ENCODE results near the gene CEACAM16. TPM values are rescaled to one million over a fixed set of nuclear protein-coding genes. Genes with fewer than 3 reads are reported as not detected.

Gene CEACAM16
- total and polyA plus RNA-seq, 9 of the 15 experiments (the other 6 are each of a cell fraction or from before 2014, with no cell fraction given): not detected

DNA sequence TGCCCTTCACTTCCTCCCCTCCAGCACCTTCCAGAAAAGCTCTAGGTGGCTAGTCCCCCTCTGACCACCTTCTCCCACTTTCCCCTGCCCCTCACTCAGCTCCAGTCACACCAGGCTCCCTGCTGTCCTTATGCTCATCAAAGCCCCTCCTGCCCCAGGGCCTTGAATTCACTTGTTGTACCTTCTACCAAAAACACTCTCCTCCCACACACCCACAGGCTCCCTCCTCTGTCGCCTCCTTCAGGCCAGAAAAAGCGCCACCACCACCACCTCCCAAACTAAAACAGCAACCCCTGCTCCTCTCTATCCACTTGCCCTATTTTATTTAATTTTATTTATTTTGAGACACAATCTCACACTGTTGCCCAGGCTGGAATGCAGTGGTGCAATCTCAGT lies 4.8 kb upstream of the CEACAM16 start (continued):
- TF ChIP-seq GABPB2 (CRISPR knock-in tag; conservative IDR thresholded peaks at IDR 0.05) (no peak), ZNF239 (CRISPR knock-in tag; IDR thresholded peaks at IDR 0.05) (no peak), ZNF696 (CRISPR knock-in tag; conservative IDR thresholded peaks at IDR 0.05) (no peak), CREB1 (IDR thresholded peaks at IDR 0.05) (no peak), CREB1 (CRISPR knock-in tag; IDR thresholded peaks at IDR 0.05) (no peak), THRAP3 (IDR thresholded peaks at IDR 0.05; ENCODE audit: borderline replicate concordance) (no peak), XRCC4 (IDR thresholded peaks at IDR 0.05; ENCODE audit: extremely low read depth, insufficient read depth, insufficient read length) (no peak), MAZ (CRISPR knock-in tag; conservative IDR thresholded peaks at IDR 0.05 in 1 of 2, IDR thresholded peaks at IDR 0.05 in 1 of 2) (0 out of 4 replicates have a peak, but pooled peaks of 1 of the 2 experiments have one; percentile 24), POLR3G (IDR thresholded peaks at IDR 0.05; ENCODE audit: extremely low read depth, insufficient read length, insufficient replicate concordance) (no peak), ARID1B (IDR thresholded peaks at IDR 0.05) (peak; percentile 41; the same call in 1 of the 2 replicates), FUS (optimal IDR thresholded peaks at IDR 0.05; ENCODE audit: low read depth, low read length) (no peak), RBM17 (IDR thresholded peaks at IDR 0.05; ENCODE audit: borderline replicate concordance, low read depth, low read length) (no peak)
- TF ChIP-seq, protein P1, sequence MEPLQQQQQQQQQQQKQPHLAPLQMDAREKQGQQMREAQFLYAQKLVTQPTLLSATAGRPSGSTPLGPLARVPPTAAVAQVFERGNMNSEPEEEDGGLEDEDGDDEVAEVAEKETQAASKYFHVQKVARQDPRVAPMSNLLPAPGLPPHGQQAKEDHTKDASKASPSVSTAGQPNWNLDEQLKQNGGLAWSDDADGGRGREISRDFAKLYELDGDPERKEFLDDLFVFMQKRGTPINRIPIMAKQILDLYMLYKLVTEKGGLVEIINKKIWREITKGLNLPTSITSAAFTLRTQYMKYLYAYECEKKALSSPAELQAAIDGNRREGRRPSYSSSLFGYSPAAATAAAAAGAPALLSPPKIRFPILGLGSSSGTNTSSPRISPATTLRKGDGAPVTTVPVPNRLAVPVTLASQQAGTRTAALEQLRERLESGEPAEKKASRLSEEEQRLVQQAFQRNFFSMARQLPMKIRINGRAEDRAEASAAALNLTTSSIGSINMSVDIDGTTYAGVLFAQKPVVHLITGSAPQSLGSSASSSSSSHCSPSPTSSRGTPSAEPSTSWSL (CRISPR knock-in tag; IDR thresholded peaks at IDR 0.05; ENCODE audit: borderline replicate concordance): no peak
- TF ChIP-seq, protein P2, sequence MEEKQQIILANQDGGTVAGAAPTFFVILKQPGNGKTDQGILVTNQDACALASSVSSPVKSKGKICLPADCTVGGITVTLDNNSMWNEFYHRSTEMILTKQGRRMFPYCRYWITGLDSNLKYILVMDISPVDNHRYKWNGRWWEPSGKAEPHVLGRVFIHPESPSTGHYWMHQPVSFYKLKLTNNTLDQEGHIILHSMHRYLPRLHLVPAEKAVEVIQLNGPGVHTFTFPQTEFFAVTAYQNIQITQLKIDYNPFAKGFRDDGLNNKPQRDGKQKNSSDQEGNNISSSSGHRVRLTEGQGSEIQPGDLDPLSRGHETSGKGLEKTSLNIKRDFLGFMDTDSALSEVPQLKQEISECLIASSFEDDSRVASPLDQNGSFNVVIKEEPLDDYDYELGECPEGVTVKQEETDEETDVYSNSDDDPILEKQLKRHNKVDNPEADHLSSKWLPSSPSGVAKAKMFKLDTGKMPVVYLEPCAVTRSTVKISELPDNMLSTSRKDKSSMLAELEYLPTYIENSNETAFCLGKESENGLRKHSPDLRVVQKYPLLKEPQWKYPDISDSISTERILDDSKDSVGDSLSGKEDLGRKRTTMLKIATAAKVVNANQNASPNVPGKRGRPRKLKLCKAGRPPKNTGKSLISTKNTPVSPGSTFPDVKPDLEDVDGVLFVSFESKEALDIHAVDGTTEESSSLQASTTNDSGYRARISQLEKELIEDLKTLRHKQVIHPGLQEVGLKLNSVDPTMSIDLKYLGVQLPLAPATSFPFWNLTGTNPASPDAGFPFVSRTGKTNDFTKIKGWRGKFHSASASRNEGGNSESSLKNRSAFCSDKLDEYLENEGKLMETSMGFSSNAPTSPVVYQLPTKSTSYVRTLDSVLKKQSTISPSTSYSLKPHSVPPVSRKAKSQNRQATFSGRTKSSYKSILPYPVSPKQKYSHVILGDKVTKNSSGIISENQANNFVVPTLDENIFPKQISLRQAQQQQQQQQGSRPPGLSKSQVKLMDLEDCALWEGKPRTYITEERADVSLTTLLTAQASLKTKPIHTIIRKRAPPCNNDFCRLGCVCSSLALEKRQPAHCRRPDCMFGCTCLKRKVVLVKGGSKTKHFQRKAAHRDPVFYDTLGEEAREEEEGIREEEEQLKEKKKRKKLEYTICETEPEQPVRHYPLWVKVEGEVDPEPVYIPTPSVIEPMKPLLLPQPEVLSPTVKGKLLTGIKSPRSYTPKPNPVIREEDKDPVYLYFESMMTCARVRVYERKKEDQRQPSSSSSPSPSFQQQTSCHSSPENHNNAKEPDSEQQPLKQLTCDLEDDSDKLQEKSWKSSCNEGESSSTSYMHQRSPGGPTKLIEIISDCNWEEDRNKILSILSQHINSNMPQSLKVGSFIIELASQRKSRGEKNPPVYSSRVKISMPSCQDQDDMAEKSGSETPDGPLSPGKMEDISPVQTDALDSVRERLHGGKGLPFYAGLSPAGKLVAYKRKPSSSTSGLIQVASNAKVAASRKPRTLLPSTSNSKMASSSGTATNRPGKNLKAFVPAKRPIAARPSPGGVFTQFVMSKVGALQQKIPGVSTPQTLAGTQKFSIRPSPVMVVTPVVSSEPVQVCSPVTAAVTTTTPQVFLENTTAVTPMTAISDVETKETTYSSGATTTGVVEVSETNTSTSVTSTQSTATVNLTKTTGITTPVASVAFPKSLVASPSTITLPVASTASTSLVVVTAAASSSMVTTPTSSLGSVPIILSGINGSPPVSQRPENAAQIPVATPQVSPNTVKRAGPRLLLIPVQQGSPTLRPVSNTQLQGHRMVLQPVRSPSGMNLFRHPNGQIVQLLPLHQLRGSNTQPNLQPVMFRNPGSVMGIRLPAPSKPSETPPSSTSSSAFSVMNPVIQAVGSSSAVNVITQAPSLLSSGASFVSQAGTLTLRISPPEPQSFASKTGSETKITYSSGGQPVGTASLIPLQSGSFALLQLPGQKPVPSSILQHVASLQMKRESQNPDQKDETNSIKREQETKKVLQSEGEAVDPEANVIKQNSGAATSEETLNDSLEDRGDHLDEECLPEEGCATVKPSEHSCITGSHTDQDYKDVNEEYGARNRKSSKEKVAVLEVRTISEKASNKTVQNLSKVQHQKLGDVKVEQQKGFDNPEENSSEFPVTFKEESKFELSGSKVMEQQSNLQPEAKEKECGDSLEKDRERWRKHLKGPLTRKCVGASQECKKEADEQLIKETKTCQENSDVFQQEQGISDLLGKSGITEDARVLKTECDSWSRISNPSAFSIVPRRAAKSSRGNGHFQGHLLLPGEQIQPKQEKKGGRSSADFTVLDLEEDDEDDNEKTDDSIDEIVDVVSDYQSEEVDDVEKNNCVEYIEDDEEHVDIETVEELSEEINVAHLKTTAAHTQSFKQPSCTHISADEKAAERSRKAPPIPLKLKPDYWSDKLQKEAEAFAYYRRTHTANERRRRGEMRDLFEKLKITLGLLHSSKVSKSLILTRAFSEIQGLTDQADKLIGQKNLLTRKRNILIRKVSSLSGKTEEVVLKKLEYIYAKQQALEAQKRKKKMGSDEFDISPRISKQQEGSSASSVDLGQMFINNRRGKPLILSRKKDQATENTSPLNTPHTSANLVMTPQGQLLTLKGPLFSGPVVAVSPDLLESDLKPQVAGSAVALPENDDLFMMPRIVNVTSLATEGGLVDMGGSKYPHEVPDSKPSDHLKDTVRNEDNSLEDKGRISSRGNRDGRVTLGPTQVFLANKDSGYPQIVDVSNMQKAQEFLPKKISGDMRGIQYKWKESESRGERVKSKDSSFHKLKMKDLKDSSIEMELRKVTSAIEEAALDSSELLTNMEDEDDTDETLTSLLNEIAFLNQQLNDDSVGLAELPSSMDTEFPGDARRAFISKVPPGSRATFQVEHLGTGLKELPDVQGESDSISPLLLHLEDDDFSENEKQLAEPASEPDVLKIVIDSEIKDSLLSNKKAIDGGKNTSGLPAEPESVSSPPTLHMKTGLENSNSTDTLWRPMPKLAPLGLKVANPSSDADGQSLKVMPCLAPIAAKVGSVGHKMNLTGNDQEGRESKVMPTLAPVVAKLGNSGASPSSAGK (IDR thresholded peaks at IDR 0.05): no peak
- TF ChIP-seq, protein P3, sequence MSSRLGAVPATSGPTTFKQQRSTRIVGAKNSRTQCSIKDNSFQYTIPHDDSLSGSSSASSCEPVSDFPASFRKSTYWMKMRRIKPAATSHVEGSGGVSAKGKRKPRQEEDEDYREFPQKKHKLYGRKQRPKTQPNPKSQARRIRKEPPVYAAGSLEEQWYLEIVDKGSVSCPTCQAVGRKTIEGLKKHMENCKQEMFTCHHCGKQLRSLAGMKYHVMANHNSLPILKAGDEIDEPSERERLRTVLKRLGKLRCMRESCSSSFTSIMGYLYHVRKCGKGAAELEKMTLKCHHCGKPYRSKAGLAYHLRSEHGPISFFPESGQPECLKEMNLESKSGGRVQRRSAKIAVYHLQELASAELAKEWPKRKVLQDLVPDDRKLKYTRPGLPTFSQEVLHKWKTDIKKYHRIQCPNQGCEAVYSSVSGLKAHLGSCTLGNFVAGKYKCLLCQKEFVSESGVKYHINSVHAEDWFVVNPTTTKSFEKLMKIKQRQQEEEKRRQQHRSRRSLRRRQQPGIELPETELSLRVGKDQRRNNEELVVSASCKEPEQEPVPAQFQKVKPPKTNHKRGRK (tag; IDR thresholded peaks at IDR 0.05): no peak
